HTERT RPE-1 (cell line): ENCODE data around the gene RRP12.

Experiments
- in situ Hi-C: fragments of 300-500 bp; cut with MboI; formaldehyde crosslinking; loops from 4 replicates; pipeline ENCODE4 v1.14.3; 2020; ENCODE audit warnings: low sequenced_read_pairs

RRP12 gene

DNA sequence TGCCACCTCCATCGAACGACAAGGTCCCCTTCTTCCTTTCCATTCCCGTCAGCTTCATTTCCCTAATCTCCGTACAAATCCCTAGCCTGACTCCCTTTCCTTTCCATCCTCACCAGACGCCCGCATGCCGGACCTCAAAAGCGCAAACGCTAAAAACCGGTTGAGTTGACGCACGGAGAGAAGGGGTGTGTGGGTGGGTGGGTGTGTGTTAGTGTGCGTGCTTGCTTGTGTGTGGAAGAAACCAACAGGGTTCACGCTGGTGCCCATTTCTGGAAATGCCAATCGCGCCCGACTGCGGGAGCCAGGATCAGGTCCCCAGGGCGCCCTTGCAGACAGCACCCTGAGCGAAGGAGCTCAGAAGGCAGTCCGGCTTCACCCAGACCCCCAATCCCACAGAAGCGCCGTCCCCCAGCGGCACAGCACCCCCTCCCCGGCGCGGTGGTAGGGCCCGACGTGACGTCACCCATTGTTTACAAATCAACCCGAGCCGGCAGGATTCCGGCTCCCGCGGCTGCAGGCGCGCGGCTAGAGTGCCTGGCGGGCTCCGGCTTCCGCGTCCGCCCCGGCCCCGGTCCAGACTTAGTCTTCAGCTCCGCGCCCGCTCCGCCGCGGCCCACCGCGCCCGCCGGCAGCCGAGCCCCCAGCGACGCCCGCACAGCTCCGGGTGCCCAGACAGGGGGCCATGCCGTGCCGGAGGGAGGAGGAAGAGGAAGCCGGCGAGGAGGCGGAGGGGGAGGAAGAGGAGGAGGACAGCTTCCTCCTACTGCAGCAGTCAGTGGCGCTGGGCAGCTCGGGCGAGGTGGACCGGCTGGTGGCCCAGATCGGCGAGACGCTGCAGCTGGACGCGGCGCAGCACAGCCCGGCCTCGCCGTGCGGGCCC lies 82.1 kb downstream of the RRP12 start, which contains the start of gene FRAT1:
Gene FRAT1 (plus strand): TSS at position 500 of the 880 bp plus-strand sequence. CDS start 183 bp downstream, at position 683.
- in situ Hi-C loops: no loop called here

DNA sequence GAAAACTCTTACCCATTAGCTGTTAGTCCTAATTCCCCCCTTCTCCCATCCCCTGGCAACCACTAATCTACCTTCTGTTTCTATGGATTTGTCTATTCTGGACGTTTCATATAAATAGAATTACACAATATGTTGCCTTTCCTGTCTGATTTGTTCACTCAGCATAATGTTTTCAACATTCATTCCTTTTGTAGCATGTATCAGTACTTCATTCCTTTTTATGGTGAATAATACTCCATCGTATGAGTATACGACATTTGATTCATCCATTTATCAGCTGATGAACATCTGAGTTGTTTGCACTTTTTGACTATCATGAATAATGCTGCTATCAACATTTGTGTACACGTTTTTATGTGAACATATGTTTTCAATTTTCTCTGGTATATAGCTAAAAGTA lies 86.5 kb downstream of the RRP12 start:
- in situ Hi-C loops: no loop called here

DNA sequence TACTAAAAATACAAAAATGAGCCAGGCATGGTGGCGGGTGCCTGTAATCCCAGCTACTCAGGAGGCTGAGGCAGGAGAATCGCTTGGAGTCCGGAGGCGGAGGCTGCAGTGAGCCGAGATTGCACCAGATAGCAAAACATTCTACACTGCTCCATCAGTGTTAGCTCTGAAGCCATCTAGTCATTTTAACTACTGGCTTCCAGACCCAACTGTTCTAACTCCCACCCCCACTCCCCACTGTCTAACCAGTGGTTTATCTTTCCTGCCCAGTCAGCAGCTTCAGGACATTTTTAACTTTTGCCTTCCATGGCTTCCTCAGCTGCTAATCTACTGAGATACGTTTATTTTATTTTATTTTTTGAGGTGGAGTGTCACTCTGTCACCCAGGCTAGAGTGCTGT lies 88.2 kb downstream of the RRP12 start:
- in situ Hi-C loops: no loop called here

DNA sequence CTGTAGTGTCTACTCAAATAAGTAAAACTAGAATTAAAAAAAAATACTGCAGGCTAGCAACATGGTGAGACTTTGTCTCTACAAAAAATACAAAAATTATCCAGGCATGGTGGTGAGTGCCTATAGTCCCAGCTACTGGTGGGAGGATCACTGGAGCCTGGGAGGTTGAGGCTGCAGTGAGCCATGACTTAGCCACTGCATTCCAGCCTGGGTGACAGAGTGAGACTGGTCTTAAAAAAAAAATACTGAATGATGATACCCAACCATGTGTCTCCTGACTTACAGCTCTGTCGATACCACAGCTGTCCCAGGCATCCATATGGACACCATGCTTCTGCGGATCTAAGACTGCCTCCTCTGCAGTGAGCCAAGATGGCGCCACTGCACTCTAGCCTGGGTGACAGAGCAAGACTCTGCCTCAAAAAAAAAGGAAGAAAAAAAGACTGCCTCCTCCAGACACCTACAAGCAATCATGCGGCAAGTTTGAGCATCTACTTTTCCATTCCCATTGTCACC lies 90.0 kb downstream of the RRP12 start:
- in situ Hi-C loops: no loop called here

DNA sequence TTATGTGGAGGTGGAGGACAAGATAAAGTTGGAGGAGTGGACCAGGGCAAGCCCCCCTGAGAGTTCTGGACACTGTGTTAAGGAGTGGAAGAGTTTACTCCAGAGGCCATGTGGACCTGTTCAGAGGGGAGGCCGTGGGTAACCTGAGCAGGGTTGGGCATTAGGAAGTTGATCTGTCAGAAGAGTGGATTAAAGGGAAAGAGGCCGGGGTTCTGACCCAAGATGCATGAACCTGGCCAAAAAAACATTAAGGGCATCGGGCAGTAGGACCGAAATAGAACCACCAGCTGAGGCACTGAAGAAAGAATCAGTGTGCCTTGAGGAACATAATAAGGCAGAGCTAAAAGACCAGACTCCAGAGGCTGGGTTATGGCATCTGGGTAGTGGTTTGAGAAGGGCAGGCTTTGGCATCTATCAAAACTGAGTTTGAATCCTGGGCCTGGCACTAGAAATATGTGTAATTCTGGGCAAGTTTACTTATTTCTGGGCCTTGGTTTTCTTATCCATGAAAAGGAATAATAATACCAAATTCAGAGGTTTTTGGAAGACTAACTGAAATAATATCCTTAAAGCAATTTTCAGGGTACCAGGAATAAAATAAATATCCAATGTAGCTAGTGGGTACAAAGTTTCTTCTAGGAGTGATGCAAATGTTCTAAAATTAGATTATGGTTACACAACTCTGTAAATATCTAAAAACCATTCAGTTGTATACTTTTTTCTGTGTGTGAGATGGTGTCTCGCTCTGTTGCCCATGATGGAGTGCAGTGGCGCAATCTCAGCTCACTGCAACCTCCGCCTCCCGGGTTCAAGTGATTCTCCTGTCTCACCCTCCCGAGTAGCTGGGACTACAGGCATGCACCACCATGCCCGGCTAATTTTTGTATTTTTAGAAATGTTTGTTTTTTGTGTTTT lies 93.0 kb downstream of the RRP12 start:
- in situ Hi-C loops: no loop called here

DNA sequence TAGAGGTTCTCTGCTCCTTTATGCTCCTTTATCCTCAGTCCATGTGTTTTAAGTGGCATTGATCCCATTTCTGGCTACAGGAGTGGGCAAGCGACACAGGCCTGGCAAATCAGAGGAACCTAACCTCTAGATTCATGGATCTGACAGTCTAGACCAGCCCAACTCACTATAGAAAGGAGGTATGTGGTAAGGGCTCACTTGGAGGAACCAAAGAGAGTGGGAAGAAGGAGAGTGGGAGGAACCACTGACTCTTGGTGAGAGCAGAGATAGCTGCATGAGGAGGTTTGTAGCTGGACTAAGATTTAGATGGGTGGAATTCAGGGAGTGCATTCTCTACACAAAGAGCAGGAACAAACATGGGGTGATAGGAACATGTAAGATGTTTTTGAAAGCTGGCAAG lies 93.7 kb downstream of the RRP12 start:
- in situ Hi-C loops: no loop called here
